ENCODE measurements around the gene RABL6. TPM values are rescaled to one million over a fixed set of nuclear protein-coding genes. Genes with fewer than 3 reads are reported as not detected.

RABL6 gene
- total RNA-seq, 1 donor from 2014 or later: 198 TPM

DNA sequence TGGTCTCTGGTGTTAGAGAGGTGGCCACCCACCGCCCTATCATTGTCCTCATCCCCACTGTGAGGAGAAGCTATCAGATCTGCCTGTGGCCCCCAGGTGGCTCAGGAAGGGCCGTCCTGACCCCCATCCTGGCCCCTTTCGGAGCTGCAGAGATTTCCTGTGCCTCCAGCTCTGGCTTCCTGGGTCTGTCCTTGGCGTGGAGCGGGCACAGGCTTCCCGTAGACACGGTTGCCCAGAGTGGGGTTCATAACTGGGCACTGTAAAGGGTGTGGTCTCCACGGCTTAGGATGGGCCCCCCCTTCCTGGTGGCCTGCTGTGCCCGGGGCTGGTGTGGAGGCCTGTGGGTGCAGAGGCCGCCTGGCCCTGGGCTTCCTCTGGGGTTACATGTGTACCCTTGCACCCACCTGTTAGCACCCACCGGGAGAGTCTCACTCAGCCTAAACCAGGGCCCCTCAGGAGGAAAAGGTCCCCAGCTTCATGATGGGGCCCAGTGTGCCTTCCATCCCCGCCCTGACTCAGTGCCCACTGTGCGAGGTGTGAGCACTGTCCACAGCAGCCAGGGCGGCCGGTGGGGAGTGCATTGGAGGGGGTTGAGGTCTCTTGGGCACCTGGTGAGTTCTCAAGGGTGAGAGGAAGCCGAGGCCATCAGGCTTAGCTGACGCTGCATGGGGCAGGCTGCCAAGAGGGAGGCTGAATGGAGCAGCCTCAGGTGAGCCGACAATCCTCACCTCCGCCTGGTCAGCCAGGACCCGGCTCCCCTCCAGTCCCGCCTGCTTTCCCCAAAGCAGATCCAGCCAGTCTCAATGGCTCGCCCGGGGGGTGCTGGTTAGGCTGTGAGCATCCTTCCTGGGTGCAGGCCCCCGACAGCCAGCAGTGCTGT, 19.2 kb downstream of the RABL6 start:
- Mint-ChIP-seq H3K4me1 (no peaks in the 10 kb centered on the region), H3K36me3 (ENCODE audit: low read depth) (no peaks in the 10 kb centered on the region), H3K27ac (ENCODE audit: unreplicated experiment) (no peak overlapping the region), H3K4me3 (no peak overlapping the region), H3K9me3 (no peaks in the 10 kb centered on the region), H3K27me3 (ENCODE audit: low read depth) (no peaks in the 10 kb centered on the region)
- TF ChIP-seq, protein P1, sequence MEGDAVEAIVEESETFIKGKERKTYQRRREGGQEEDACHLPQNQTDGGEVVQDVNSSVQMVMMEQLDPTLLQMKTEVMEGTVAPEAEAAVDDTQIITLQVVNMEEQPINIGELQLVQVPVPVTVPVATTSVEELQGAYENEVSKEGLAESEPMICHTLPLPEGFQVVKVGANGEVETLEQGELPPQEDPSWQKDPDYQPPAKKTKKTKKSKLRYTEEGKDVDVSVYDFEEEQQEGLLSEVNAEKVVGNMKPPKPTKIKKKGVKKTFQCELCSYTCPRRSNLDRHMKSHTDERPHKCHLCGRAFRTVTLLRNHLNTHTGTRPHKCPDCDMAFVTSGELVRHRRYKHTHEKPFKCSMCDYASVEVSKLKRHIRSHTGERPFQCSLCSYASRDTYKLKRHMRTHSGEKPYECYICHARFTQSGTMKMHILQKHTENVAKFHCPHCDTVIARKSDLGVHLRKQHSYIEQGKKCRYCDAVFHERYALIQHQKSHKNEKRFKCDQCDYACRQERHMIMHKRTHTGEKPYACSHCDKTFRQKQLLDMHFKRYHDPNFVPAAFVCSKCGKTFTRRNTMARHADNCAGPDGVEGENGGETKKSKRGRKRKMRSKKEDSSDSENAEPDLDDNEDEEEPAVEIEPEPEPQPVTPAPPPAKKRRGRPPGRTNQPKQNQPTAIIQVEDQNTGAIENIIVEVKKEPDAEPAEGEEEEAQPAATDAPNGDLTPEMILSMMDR (conservative IDR thresholded peaks at IDR 0.05): no peak
- DNase-seq (ENCODE audit: low read depth, low spot score): no peak

GRCh38 chr9:136827794-136828473, 20.2 kb downstream of the RABL6 start:
- no peak for DNase-seq (ENCODE audit: low read depth, low spot score)
- H3K4me1 Mint-ChIP-seq: no peaks in the 10 kb centered on the region
- H3K36me3 Mint-ChIP-seq (ENCODE audit: low read depth): no peaks in the 10 kb centered on the region
- no peak overlapping the region for H3K4me3 Mint-ChIP-seq
- TF ChIP-seq, protein P1 (conservative IDR thresholded peaks at IDR 0.05): no peak
- no peaks in the 10 kb centered on the region for H3K9me3 Mint-ChIP-seq
- H3K27ac Mint-ChIP-seq (ENCODE audit: unreplicated experiment): no peak overlapping the region
- H3K27me3 Mint-ChIP-seq (ENCODE audit: low read depth): no peaks in the 10 kb centered on the region

DNA sequence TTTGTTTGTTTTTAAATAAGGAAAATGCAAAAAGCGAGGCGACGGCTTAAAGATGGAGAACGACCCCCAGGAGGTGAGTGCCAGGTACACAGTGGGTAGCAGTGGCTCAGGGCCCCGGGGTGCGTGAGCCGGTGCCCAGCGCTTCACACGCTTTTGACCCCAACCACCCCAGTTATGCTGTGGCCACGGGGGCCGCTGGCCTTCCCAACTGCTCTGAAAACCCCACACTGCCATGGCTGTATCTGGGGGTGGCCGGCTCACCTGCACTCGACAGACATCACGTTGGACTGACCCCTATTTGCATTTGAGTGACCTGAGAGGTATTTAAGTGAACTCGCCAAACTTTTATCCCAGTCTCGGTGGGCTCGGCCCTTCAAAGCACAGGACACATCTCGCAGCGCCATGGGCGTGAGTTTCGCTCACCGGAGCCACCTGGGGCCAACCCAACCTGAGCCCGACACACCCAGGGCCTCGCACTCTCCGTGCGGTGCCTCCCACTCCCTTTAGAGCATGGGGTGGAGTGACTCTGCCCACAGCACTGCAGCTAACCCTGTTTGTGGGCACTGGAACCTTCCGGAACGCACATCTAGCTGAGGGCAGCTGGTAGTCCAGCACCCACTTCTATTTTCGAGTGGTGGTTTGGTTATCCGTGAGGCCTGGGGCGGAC, 20.9 kb downstream of the RABL6 start:
- DNase-seq (ENCODE audit: low read depth, low spot score): no peak
- H3K4me1 Mint-ChIP-seq: no peaks in the 10 kb centered on the region
- TF ChIP-seq, protein P1 (conservative IDR thresholded peaks at IDR 0.05): no peak
- H3K4me3 Mint-ChIP-seq: no peak overlapping the region
- no peaks in the 10 kb centered on the region for H3K36me3 Mint-ChIP-seq (ENCODE audit: low read depth)
- no peaks in the 10 kb centered on the region for H3K9me3 Mint-ChIP-seq
- no peaks in the 10 kb centered on the region for H3K27me3 Mint-ChIP-seq (ENCODE audit: low read depth)
- no peak overlapping the region for H3K27ac Mint-ChIP-seq (ENCODE audit: unreplicated experiment)

- Mint-ChIP-seq H3K27ac (ENCODE audit: unreplicated experiment) (no peak overlapping the region), H3K4me1 (no peaks in the 10 kb centered on the region), H3K36me3 (ENCODE audit: low read depth) (no peaks in the 10 kb centered on the region), H3K27me3 (ENCODE audit: low read depth) (peaks cover 3% of the 10 kb centered on the region), H3K9me3 (no peaks in the 10 kb centered on the region), H3K4me3 (no peak overlapping the region)
- TF ChIP-seq, protein P1 (conservative IDR thresholded peaks at IDR 0.05): no peak
- DNase-seq (ENCODE audit: low read depth, low spot score): no peak
Observed at GRCh38 chr9:136829412-136829811, 21.7 kb downstream of the RABL6 start.

DNA sequence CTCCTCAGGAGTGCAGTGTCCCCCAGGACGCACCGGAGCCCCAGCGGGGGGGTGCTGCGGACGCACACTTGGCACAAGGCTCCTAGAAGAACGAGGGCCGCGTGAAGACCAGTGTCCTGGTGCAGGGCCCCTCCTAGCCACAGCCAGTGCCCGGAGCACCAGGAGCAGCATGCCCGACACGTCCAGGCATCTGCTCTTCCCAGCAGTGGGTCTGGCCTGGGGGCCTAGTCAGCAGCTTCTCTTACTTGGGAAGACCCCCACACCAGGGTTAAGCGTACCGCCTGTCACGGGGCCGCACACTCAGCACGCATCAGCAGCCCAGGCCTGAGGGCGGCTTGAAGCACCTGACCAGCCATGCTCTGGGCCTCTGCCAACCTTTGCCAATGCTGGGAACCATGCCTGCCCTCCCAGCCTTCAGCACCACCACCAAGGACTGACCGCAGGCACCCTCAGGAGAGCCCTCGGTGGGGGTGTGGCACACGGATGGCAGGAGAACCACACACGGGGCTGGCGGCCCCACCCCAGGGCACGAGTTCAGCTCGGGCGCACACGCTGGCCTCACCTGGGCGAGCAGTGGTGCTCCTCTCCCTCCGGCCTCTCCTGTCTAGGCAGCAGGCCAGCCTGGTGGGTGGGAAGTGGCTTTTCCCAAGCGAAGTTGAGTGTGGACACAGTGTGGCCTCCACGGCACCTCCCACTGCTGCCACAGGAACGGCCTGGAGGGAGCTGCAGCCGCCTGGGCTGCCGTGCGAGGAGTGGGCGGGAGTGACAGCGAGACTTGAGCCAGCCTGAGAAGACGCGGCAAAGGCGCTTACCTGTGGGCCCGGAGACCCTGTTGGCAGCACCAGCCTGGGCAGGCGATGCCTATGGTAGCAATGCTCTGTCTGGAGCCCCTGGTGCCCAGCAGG, 22.5 kb downstream of the RABL6 start:
- H3K27me3 Mint-ChIP-seq (ENCODE audit: low read depth): peaks cover 3% of the 10 kb centered on the region
- no peak overlapping the region for H3K27ac Mint-ChIP-seq (ENCODE audit: unreplicated experiment)
- TF ChIP-seq, protein P1 (conservative IDR thresholded peaks at IDR 0.05): no peak
- H3K4me3 Mint-ChIP-seq: no peak overlapping the region
- H3K4me1 Mint-ChIP-seq: no peaks in the 10 kb centered on the region
- H3K36me3 Mint-ChIP-seq (ENCODE audit: low read depth): no peaks in the 10 kb centered on the region
- H3K9me3 Mint-ChIP-seq: no peaks in the 10 kb centered on the region
- DNase-seq (ENCODE audit: low read depth, low spot score): no peak

Data from neural crest cell (in vitro differentiated cells).